ENCODE measurements around the gene HLF. TPM values are rescaled to one million over a fixed set of nuclear protein-coding genes. Genes with fewer than 3 reads are reported as not detected.

Gene HLF
- total and polyA plus RNA-seq, 10 of the 15 experiments (the other 5 are each of a cell fraction or from before 2014, with no cell fraction given), result 0.01 to 0.33 (median 0.20) TPM; not detected in 3

DNA sequence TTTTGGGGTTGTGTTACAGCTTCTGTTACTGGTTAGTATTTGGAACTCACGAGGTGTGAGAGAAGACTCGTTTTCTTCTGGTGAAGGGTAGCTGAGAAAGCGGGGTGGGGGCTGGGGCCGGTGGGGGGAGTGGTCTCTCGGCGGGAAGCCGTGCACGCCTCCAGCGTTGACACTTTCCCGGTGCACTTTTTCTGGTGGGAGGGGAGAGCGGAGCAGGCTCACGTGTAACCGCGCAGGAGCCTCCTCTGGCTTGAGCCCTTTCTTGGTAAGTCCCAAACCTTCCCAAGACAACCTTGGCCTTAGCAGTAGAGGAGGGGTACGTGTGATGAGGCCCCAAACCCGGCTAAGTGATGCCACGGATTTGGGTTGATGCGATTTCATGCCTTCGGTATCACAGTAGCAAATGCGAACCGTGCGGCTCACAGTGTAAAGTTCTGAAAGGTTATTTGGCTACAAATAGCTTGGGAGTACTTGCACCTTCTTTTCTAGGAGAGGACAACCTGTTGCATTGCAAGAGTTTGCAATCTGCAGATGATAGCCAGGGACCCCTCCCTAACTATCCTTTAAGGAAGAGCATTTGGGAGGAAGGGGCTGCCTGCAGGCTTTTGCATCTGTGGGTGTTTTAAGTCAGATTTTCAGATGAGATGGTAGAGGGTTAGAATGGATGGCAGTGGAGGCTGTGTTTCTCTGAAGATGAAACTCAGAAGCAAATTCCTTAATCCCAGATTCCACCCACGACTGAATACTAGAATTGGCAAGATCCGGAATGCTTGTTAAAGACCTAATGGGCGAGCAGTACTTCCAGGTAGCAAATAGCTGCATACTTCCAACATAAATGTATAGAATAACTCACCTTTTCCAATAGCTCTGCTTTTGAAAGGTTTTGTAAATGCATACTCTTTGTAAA, 1.5 kb downstream of the HLF start:
- ATAC-seq (no peak), FAIRE-seq (no peak), DNase-seq (ENCODE audit: low read depth, low spot score) (no peak)
- Histone ChIP-seq H2AFZ (ENCODE audit: control insufficient read depth, low read depth, low read length) (no peak overlapping the region), H3K27me3 (replicated peaks in 1 of 2; ENCODE audit: control insufficient read depth in 2 of 2, insufficient read depth in 2 of 2, low read length in 1 of 2) (peaks cover 11 to 21% of the 10 kb centered on the region in 2 experiments), H3K9ac (ENCODE audit: control insufficient read depth, insufficient read depth, low read length) (no peak overlapping the region), H3K36me3 (ENCODE audit: control insufficient read depth in 2 of 2, insufficient read depth in 2 of 2, low read length in 1 of 2) (no peaks in the 10 kb centered on the region), H3K27ac (ENCODE audit: control insufficient read depth, insufficient read depth) (no peak overlapping the region), H3K79me2 (ENCODE audit: control insufficient read depth, insufficient read depth, low read length) (no peaks in the 10 kb centered on the region), H3K9me3 (replicated peaks; ENCODE audit: control insufficient read depth, insufficient read depth, low read length) (no peaks in the 10 kb centered on the region), H3K4me3 (no peak overlapping the region), H3K4me2 (ENCODE audit: control insufficient read depth, insufficient read depth) (no peak overlapping the region), H3K4me1 (ENCODE audit: control insufficient read depth, insufficient read depth, low read length) (peaks cover 4% of the 10 kb centered on the region), H4K20me1 (ENCODE audit: control insufficient read depth, insufficient read depth) (no peaks in the 10 kb centered on the region)
- CTCF ChIA-PET, result no interaction called here
- intact Hi-C loops (cut with micrococcal nuclease; ENCODE audit: unreplicated experiment), result no loop called here
- in situ Hi-C loops (cut with MboI), result no loop called here
- SMC1A ChIA-PET (ENCODE audit: uncharacterized antibody, unreplicated experiment), result no interaction called here
- RAD21 ChIA-PET (ENCODE audit: unreplicated experiment), result no interaction called here
- POLR2A ChIA-PET, result no interaction called here
- TF ChIP-seq CBFB (IDR thresholded peaks at IDR 0.05; ENCODE audit: low read depth) (no peak), NFYB (IDR thresholded peaks at IDR 0.05; ENCODE audit: insufficient read depth, low read depth, low read length) (no peak), SREBF2 (IDR thresholded peaks at IDR 0.05; ENCODE audit: low read length) (no peak), RBBP5 (conservative IDR thresholded peaks at IDR 0.05) (no peak)
- TF ChIP-seq, protein P1, sequence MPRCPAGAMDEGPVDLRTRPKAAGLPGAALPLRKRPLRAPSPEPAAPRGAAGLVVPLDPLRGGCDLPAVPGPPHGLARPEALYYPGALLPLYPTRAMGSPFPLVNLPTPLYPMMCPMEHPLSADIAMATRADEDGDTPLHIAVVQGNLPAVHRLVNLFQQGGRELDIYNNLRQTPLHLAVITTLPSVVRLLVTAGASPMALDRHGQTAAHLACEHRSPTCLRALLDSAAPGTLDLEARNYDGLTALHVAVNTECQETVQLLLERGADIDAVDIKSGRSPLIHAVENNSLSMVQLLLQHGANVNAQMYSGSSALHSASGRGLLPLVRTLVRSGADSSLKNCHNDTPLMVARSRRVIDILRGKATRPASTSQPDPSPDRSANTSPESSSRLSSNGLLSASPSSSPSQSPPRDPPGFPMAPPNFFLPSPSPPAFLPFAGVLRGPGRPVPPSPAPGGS (IDR thresholded peaks at IDR 0.05; ENCODE audit: borderline replicate concordance, insufficient read depth, low read depth, low read length, poor library complexity, severe bottlenecking), result no peak
- no TSS peak for BruUV-seq (replicated peaks)
- 31% methylated on average over 25 of the region's 25 CpGs for WGBS (ENCODE audit: insufficient coverage, insufficient replicate concordance, low lambda C conversion rate, missing lambda C conversion rate)

Data from GM12878 (cell line).